Mesendoderm (in vitro differentiated cells): ENCODE data around the gene SCYGR5.

ENCODE experiments used
- DNase-seq: peaks from one replicate; pipeline ENCODE4 v3.0.0; 2013
- H2AK5ac ChIP-seq: 2 replicates; pipeline ENCODE4 v1.6.1; 2013; ENCODE audit warnings: low read length, inconsistent platforms
- H2BK120ac ChIP-seq: 2 replicates; pipeline ENCODE4 v1.6.1; 2013; ENCODE audit warnings: low read depth, mild to moderate bottlenecking, low read length, moderate library complexity, mixed read lengths
- H2BK15ac ChIP-seq: replicated peaks from 2 replicates; pipeline ENCODE4 v1.6.1; 2013; ENCODE audit warnings: low read depth, mild to moderate bottlenecking, moderate library complexity
- H2BK5ac ChIP-seq: 2 replicates; pipeline ENCODE4 v1.6.1; 2013; ENCODE audit warnings: low read length, inconsistent platforms
- H3K18ac ChIP-seq: 2 replicates; pipeline ENCODE4 v1.6.1; 2013; ENCODE audit warnings: mild to moderate bottlenecking, low read length, mixed read lengths
- H3K23ac ChIP-seq: one replicate; pipeline ENCODE4 v1.6.1; 2013; ENCODE audit warnings: low read length
- H3K27ac ChIP-seq: 2 replicates; pipeline ENCODE4 v1.5.1; 2013; ENCODE audit warnings: low read depth, mild to moderate bottlenecking, inconsistent platforms, low read length, moderate library complexity
- H3K27me3 ChIP-seq: 2 replicates; pipeline ENCODE4 v1.6.1; 2013; ENCODE audit warnings: low read length, control low read depth, mild to moderate bottlenecking, inconsistent platforms; ENCODE audit not compliant: insufficient read depth, poor library complexity
- H3K36me3 ChIP-seq: 2 replicates; pipeline ENCODE4 v1.6.1; 2013; ENCODE audit warnings: low read length, inconsistent platforms; ENCODE audit not compliant: control insufficient read depth, insufficient read depth
- H3K4ac ChIP-seq: one replicate; pipeline ENCODE4 v1.6.1; 2013; ENCODE audit warnings: low read depth, mild to moderate bottlenecking, low read length, moderate library complexity
- H3K4me1 ChIP-seq: 2 replicates; pipeline ENCODE4 v1.6.1; 2013; ENCODE audit warnings: low read depth, low read length, inconsistent platforms; ENCODE audit not compliant: control insufficient read depth
- H3K4me2 ChIP-seq: 2 replicates; pipeline ENCODE4 v1.6.1; 2013; ENCODE audit warnings: low read length
- H3K4me3 ChIP-seq: 2 replicates; pipeline ENCODE4 v1.5.1; 2013; ENCODE audit warnings: mild to moderate bottlenecking, low read length
- H3K56ac ChIP-seq: one replicate; pipeline ENCODE4 v1.6.1; 2013; ENCODE audit warnings: low read length
- H3K79me1 ChIP-seq: 2 replicates; pipeline ENCODE4 v1.6.1; 2013; ENCODE audit warnings: low read length, inconsistent platforms
- H3K79me2 ChIP-seq: 2 replicates; pipeline ENCODE4 v1.6.1; 2013; ENCODE audit warnings: mild to moderate bottlenecking, low read length; ENCODE audit not compliant: control insufficient read depth, insufficient read depth
- H3K9ac ChIP-seq: 2 replicates; pipeline ENCODE4 v1.6.1; 2013; ENCODE audit warnings: low read length, inconsistent platforms
- H4K5ac ChIP-seq: one replicate; pipeline ENCODE4 v1.6.1; 2013; ENCODE audit warnings: low read length
- H4K8ac ChIP-seq: one replicate; pipeline ENCODE4 v1.6.1; 2013; ENCODE audit warnings: low read depth, mild to moderate bottlenecking, control low read depth, low read length, moderate library complexity
- WGBS: extraction: QIAGEN DNeasy Blood & Tissue Kit; methylation state at CpG from one replicate; pipeline ENCODE4 v1.1.7; 2013; ENCODE audit warnings: low lambda C conversion rate, missing lambda C conversion rate; ENCODE audit not compliant: insufficient coverage; ENCODE audit errors: extremely low coverage; 5-methylcytosine and 5-hydroxymethylcytosine counted together

SCYGR5 gene

DNA sequence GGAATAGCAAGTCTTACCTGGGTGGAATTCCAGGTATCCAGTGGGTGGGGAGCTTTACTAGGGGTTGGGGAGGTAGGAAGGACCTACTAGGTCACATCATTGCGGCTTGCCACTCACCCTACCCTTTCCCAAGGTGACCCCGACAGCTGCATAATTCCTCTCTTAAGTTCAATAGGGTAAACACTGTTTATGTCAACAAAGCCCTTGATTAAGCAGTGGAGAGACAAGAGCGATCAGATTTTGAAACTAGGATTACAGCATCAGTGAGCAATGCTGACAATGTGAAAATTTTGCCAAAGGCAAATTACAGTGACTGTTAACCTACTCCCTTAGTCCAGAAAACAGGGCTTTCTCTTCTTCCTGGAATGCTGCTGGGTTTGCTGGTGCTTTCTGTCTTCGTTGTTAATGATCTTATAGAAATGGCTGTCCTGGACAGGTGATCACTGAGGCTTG, 36.7 kb downstream of the SCYGR5 start:
- peak; percentile 94 for DNase-seq
- Histone ChIP-seq H3K27me3 (no peaks in the 10 kb centered on the region), H3K56ac (no peak overlapping the region), H2BK15ac (no peak overlapping the region), H3K18ac (no peak overlapping the region), H3K79me1 (no peaks in the 10 kb centered on the region), H3K4me1 (peaks cover 3% of the 10 kb centered on the region), H3K9ac (no peak overlapping the region), H3K27ac (no peak overlapping the region), H3K4ac (peak overlapping the region; percentile 7), H2BK120ac (no peak overlapping the region), H3K4me3 (no peak overlapping the region), H2AK5ac (no peak overlapping the region), H3K23ac (no peak overlapping the region), H3K36me3 (no peaks in the 10 kb centered on the region), H3K79me2 (no peaks in the 10 kb centered on the region), H2BK5ac (no peak overlapping the region), H4K8ac (no peak overlapping the region), H3K4me2 (no peak overlapping the region), H4K5ac (no peak overlapping the region)
- no CpG with 5 or more reads among the region's 4 CpGs for WGBS

GRCh38 chr2:227703961-227704360, 37.4 kb downstream of the SCYGR5 start:
- H2BK120ac ChIP-seq, result no peak overlapping the region
- no peak overlapping the region for H4K8ac ChIP-seq
- no peak overlapping the region for H2BK15ac ChIP-seq
- H3K4me3 ChIP-seq, result no peak overlapping the region
- H2AK5ac ChIP-seq, result no peak overlapping the region
- no peak overlapping the region for H3K9ac ChIP-seq
- no peak overlapping the region for H3K18ac ChIP-seq
- no peak overlapping the region for H3K56ac ChIP-seq
- no peak overlapping the region for H3K4ac ChIP-seq
- WGBS, result no CpG with 5 or more reads among the region's 3 CpGs
- no peaks in the 10 kb centered on the region for H3K79me2 ChIP-seq
- no peak overlapping the region for H4K5ac ChIP-seq
- peak; percentile 48 for DNase-seq
- H3K4me2 ChIP-seq, result no peak overlapping the region
- H3K27me3 ChIP-seq, result no peaks in the 10 kb centered on the region
- no peak overlapping the region for H3K27ac ChIP-seq
- H3K4me1 ChIP-seq, result peaks cover 3% of the 10 kb centered on the region
- H2BK5ac ChIP-seq, result no peak overlapping the region
- no peaks in the 10 kb centered on the region for H3K79me1 ChIP-seq
- no peaks in the 10 kb centered on the region for H3K36me3 ChIP-seq
- no peak overlapping the region for H3K23ac ChIP-seq

- WGBS, result no CpG with 5 or more reads among the region's 4 CpGs
- Histone ChIP-seq H3K9ac (no peak overlapping the region), H3K79me1 (no peaks in the 10 kb centered on the region)
Measured at GRCh38 chr2:227706859-227707258, 40.3 kb downstream of the SCYGR5 start.

DNA sequence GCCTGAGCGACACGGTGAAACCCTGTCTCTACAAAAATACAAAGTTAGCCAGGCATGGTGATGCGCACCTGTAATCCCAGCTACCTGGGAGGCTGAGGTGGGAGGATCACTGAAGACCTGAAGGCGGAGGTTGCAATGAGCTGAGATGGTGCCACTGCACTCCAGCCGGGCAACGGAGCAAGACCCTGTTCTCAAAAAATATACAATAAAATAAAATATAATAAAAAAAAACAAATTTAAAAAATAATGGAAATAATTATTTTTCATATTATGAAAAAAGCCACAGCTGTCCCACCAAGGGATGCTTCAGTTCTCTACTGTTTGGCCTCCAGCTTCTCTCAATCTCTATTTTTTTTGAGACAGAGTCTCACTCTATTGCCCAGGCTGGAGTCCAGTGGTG, 40.8 kb downstream of the SCYGR5 start:
- H3K27ac ChIP-seq, result no peak overlapping the region
- no peak overlapping the region for H3K9ac ChIP-seq

More at GRCh38 chr2:227706859-227707258, 40.3 kb downstream of the SCYGR5 start:
- no peak overlapping the region for H2AK5ac ChIP-seq
- H2BK15ac ChIP-seq, result no peak overlapping the region
- no peak overlapping the region for H3K27ac ChIP-seq
- H2BK120ac ChIP-seq, result no peak overlapping the region
- H3K23ac ChIP-seq, result no peak overlapping the region
- H3K79me2 ChIP-seq, result no peaks in the 10 kb centered on the region
- no peak overlapping the region for H3K4me3 ChIP-seq
- no peak overlapping the region for H3K4ac ChIP-seq
- no peak overlapping the region for H3K56ac ChIP-seq
- H3K36me3 ChIP-seq, result no peaks in the 10 kb centered on the region
- no peak overlapping the region for H3K4me2 ChIP-seq
- H4K5ac ChIP-seq, result no peak overlapping the region
- no peaks in the 10 kb centered on the region for H3K27me3 ChIP-seq
- H2BK5ac ChIP-seq, result no peak overlapping the region
- H3K4me1 ChIP-seq, result peaks cover 3% of the 10 kb centered on the region
- no peak overlapping the region for H3K18ac ChIP-seq
- H4K8ac ChIP-seq, result no peak overlapping the region
- DNase-seq, result no peak

DNA sequence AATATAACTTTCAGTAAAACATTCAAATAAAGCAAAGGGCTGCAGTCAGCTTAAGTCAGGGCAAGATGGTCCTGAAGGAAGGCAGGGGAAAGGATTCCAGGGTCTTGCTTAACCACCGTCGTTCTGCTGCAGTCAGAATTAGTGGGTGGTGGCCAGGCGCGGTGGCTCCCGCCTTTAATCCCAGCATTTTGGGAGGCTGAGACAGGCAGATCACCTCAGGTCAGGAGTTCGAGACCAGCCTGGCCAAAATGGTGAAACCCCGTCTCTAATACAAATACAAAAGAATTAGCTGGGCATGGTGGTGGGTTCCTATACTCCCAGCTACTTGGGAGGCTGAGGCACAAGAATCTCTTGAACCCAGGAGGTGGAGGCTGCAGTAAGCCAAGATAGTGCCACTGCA, 44.4 kb downstream of the SCYGR5 start:
- no peak overlapping the region for H3K27ac ChIP-seq
- H2AK5ac ChIP-seq, result no peak overlapping the region
- no peak overlapping the region for H3K4ac ChIP-seq
- no peak for DNase-seq
- no peak overlapping the region for H3K4me2 ChIP-seq
- no peak overlapping the region for H3K4me3 ChIP-seq
- no peaks in the 10 kb centered on the region for H3K79me2 ChIP-seq
- no peak overlapping the region for H2BK5ac ChIP-seq
- H4K8ac ChIP-seq, result no peak overlapping the region
- no peak overlapping the region for H3K23ac ChIP-seq
- H3K27me3 ChIP-seq, result no peaks in the 10 kb centered on the region
- no peaks in the 10 kb centered on the region for H3K36me3 ChIP-seq
- H3K18ac ChIP-seq, result no peak overlapping the region
- no peak overlapping the region for H4K5ac ChIP-seq
- H2BK15ac ChIP-seq, result no peak overlapping the region
- H3K79me1 ChIP-seq, result no peaks in the 10 kb centered on the region
- WGBS, result no CpG with 5 or more reads among the region's 7 CpGs
- H3K4me1 ChIP-seq, result no peaks in the 10 kb centered on the region
- H3K56ac ChIP-seq, result no peak overlapping the region
- no peak overlapping the region for H3K9ac ChIP-seq
- H2BK120ac ChIP-seq, result no peak overlapping the region

More for the DNA sequence above, 40.8 kb downstream of the SCYGR5 start:
- Histone ChIP-seq H3K79me1 (no peaks in the 10 kb centered on the region), H3K18ac (no peak overlapping the region), H4K8ac (no peak overlapping the region), H3K79me2 (no peaks in the 10 kb centered on the region), H3K4me3 (no peak overlapping the region), H3K4me2 (no peak overlapping the region), H3K23ac (no peak overlapping the region), H2BK15ac (no peak overlapping the region), H2AK5ac (no peak overlapping the region), H3K4ac (no peak overlapping the region), H3K27me3 (no peaks in the 10 kb centered on the region), H2BK5ac (no peak overlapping the region), H3K36me3 (no peaks in the 10 kb centered on the region), H4K5ac (no peak overlapping the region), H3K56ac (no peak overlapping the region), H2BK120ac (no peak overlapping the region), H3K4me1 (peaks cover 3% of the 10 kb centered on the region)
- DNase-seq, result no peak
- no CpG with 5 or more reads among the region's 6 CpGs for WGBS

- H3K27ac ChIP-seq, result no peak overlapping the region
- no peak overlapping the region for H3K9ac ChIP-seq
Measured at GRCh38 chr2:227713291-227713690, 46.7 kb downstream of the SCYGR5 start.

More at GRCh38 chr2:227713291-227713690, 46.7 kb downstream of the SCYGR5 start:
- Histone ChIP-seq H3K23ac (no peak overlapping the region), H3K79me2 (no peaks in the 10 kb centered on the region), H3K56ac (no peak overlapping the region), H3K36me3 (no peaks in the 10 kb centered on the region), H4K5ac (no peak overlapping the region), H2BK15ac (no peak overlapping the region), H3K18ac (no peak overlapping the region), H3K4me3 (no peak overlapping the region), H3K4me1 (no peaks in the 10 kb centered on the region), H4K8ac (no peak overlapping the region), H3K79me1 (no peaks in the 10 kb centered on the region), H3K4ac (no peak overlapping the region), H3K27me3 (no peaks in the 10 kb centered on the region), H3K4me2 (no peak overlapping the region), H2AK5ac (no peak overlapping the region), H2BK120ac (no peak overlapping the region), H2BK5ac (no peak overlapping the region)
- DNase-seq, result no peak
- no CpG with 5 or more reads among the region's 1 CpG for WGBS
